Stimulated activated CD4-positive, alpha-beta T cell treated with anti-CD3 and anti-CD28 coated beads, Interleukin-1b, Interleukin-23, amount 100 ng/mL, for 4 hours (primary cell): Measurements from ENCODE around the gene NTN4.
"Not testable (repeated sequence)": the region's sequence is repeated elsewhere in the genome, so short reads cannot be mapped to it uniquely, and the experiment has no call there.

ENCODE experiments used
- DNase-seq, 2 donors: peaks; one replicate each; pipeline ENCODE4 v3.0.0-alpha.2; 2020; ENCODE audit warnings: low read depth in 2 of 2

Gene NTN4

GRCh38 chr12:95661360-95661759 lies 129.2 kb downstream of the NTN4 start:
- no peak for DNase-seq

GRCh38 chr12:95658386-95658785 lies 132.2 kb downstream of the NTN4 start:
- no peak for DNase-seq

GRCh38 chr12:95654665-95655064 lies 135.9 kb downstream of the NTN4 start:
- not testable (repeated sequence) for DNase-seq

GRCh38 chr12:95653771-95654546 lies 136.6 kb downstream of the NTN4 start:
- no peak for DNase-seq

- DNase-seq: no peak
Observed at GRCh38 chr12:95651681-95652080, 138.9 kb downstream of the NTN4 start.

GRCh38 chr12:95648990-95649791 lies 141.4 kb downstream of the NTN4 start:
- DNase-seq: no peak

GRCh38 chr12:95646781-95647190 lies 143.8 kb downstream of the NTN4 start:
- DNase-seq: no peak

- no peak for DNase-seq
Observed at GRCh38 chr12:95643256-95643655, 147.3 kb downstream of the NTN4 start.

- no peak for DNase-seq
Observed at GRCh38 chr12:95642583-95642982, 148.0 kb downstream of the NTN4 start.

- no peak for DNase-seq
Observed at GRCh38 chr12:95641299-95641952, 149.1 kb downstream of the NTN4 start.

- no peak for DNase-seq
Observed at GRCh38 chr12:95640516-95640915, 150.0 kb downstream of the NTN4 start.

- DNase-seq: no peak
Observed at GRCh38 chr12:95637471-95638155, 153.0 kb downstream of the NTN4 start.

- DNase-seq: no peak
Observed at GRCh38 chr12:95637010-95637409, 153.6 kb downstream of the NTN4 start.

GRCh38 chr12:95634622-95635621 lies 155.6 kb downstream of the NTN4 start:
- no peak for DNase-seq

GRCh38 chr12:95633732-95634465 lies 156.7 kb downstream of the NTN4 start:
- no peak for DNase-seq

GRCh38 chr12:95633049-95633731 lies 157.4 kb downstream of the NTN4 start:
- DNase-seq: no peak

GRCh38 chr12:95630496-95630895 lies 160.1 kb downstream of the NTN4 start:
- no peak for DNase-seq

GRCh38 chr12:95629392-95629791 lies 161.2 kb downstream of the NTN4 start:
- no peak for DNase-seq

- no peak for DNase-seq
Observed at GRCh38 chr12:95626854-95627253, 163.7 kb downstream of the NTN4 start.
